H1 (cell line): ENCODE results near the gene RIN1. TPM values are rescaled to one million over a fixed set of nuclear protein-coding genes. Genes with fewer than 3 reads are reported as not detected.
A peak's percentile ranks its signal among the peaks of the same experiment; 100 is the strongest.

Source experiments
- CTCF ChIA-PET: fragments of 300-600 bp; sonication (Branson Sonifier 250); formaldehyde crosslinking; loops from one replicate; lab custom pipeline; 2021; ENCODE audit not compliant: partially characterized antibody; lab: Charles Lee
- POLR2A ChIA-PET: fragments of 300-600 bp; sonication (Branson Sonifier 250); formaldehyde crosslinking; loops from one replicate; lab custom pipeline; 2021; ENCODE audit warnings: inconsistent platforms; ENCODE audit not compliant: partially characterized antibody; lab: Charles Lee
- DNase-seq, 2 experiments: peaks; one replicate each; pipeline versions ENCODE4 v3.0.0 to v3.0.0-alpha.2; 2010 to 2022; ENCODE audit warnings: low spot score in 2 of 2, low read depth in 1 of 2, mixed read lengths in 1 of 2
- FAIRE-seq: peaks from 2 replicates; lab custom pipeline; 2011; peaks lifted over from hg19 to GRCh38; lab: Jason Lieb, UNC
- H2AFZ ChIP-seq: 2 replicates; pipeline ENCODE4 v1.8.1; 2012; ENCODE audit warnings: low read length, inconsistent platforms
- H2AK5ac ChIP-seq: 2 replicates; pipeline ENCODE4 v1.6.1; 2013; ENCODE audit warnings: low read depth, low read length
- H2BK120ac ChIP-seq: replicated peaks from 2 replicates; pipeline ENCODE3; 2013; ENCODE audit warnings: low read depth, low read length, inconsistent platforms
- H2BK12ac ChIP-seq: 2 replicates; pipeline ENCODE4 v1.6.1; 2013; ENCODE audit warnings: low read depth, low read length
- H2BK15ac ChIP-seq: 2 replicates; pipeline ENCODE4 v1.6.1; 2013; ENCODE audit warnings: low read length
- H2BK20ac ChIP-seq: 2 replicates; pipeline ENCODE4 v1.6.1; 2013; ENCODE audit warnings: low read length
- H2BK5ac ChIP-seq: 2 replicates; pipeline ENCODE4 v1.6.1; 2013; ENCODE audit warnings: low read depth, low read length
- H3K14ac ChIP-seq: 2 replicates; pipeline ENCODE4 v1.6.1; 2013; ENCODE audit warnings: inconsistent platforms; ENCODE audit not compliant: insufficient read length
- H3K18ac ChIP-seq: 2 replicates; pipeline ENCODE4 v1.6.1; 2013; ENCODE audit warnings: low read length; ENCODE audit errors: extremely low read depth
- H3K23ac ChIP-seq: 2 replicates; pipeline ENCODE4 v1.6.1; 2013; ENCODE audit warnings: inconsistent platforms; ENCODE audit not compliant: insufficient read length
- H3K23me2 ChIP-seq: 2 replicates; pipeline ENCODE4 v1.6.1; 2013; ENCODE audit warnings: low read depth, low read length
- H3K27ac ChIP-seq: 2 replicates; pipeline ENCODE4 v1.6.1; 2011; ENCODE audit warnings: low read depth, low read length, inconsistent platforms
- H3K27me3 ChIP-seq, 4 experiments: replicated peaks in 1 of 4; 1 replicate in 1 of 4; 2 replicates in 3 of 4; pipeline versions ENCODE4 v1.6.1 to v1.8.1; 2011 to 2013; ENCODE audit warnings: low read length in 3 of 4, mild to moderate bottlenecking in 3 of 4, inconsistent platforms in 2 of 4, mixed read lengths in 2 of 4, moderate library complexity in 1 of 4; ENCODE audit not compliant: control insufficient read depth in 3 of 4, insufficient read depth in 3 of 4; ENCODE audit errors: extremely low read depth in 1 of 4
- H3K36me3 ChIP-seq, 4 experiments: 2 replicates each; pipeline versions ENCODE4 v1.6.1 to v1.8.1; 2011 to 2013; ENCODE audit warnings: mild to moderate bottlenecking in 4 of 4, low read length in 3 of 4, moderate library complexity in 2 of 4, control low read depth in 1 of 4, inconsistent platforms in 1 of 4; ENCODE audit not compliant: insufficient read depth in 4 of 4, control insufficient read depth in 2 of 4
- H3K4ac ChIP-seq: replicated peaks from 2 replicates; pipeline ENCODE3; 2013; ENCODE audit warnings: low read length, low read depth, mixed read lengths, inconsistent platforms; ENCODE audit not compliant: insufficient read length
- H3K4me1 ChIP-seq, 4 experiments: replicated peaks in 1 of 4; 1 replicate in 1 of 4; 2 replicates in 3 of 4; pipeline versions ENCODE4 v1.6.1 to v1.8.1; 2011 to 2013; ENCODE audit warnings: low read length in 3 of 4, inconsistent platforms in 2 of 4, mixed read lengths in 1 of 4; ENCODE audit not compliant: insufficient read depth in 4 of 4, control insufficient read depth in 3 of 4
- H3K4me2 ChIP-seq, 2 experiments: 2 replicates each; pipeline versions ENCODE4 v1.6.1 to v1.8.1; 2011 to 2013; ENCODE audit warnings: low read depth in 2 of 2, low read length in 2 of 2, control low read depth in 1 of 2, inconsistent platforms in 1 of 2, mild to moderate bottlenecking in 1 of 2; ENCODE audit not compliant: insufficient read depth in 1 of 2
- H3K4me3 ChIP-seq, 4 experiments: fragments of 200-600, 300-600 bp in 1 of 4; sonication (generic), shearing (Covaris generic), sonication (Bioruptor Twin) in 1 of 4; 2 replicates each; pipeline versions ENCODE4 v1.5.1 to v1.8.1; 2011 to 2016; ENCODE audit warnings: low read length in 4 of 4, low read depth in 3 of 4, control low read depth in 2 of 4, inconsistent platforms in 2 of 4, mild to moderate bottlenecking in 2 of 4, mixed read lengths in 1 of 4, moderate library complexity in 1 of 4; ENCODE audit not compliant: insufficient read depth in 2 of 4; ENCODE audit errors: extremely low read depth in 1 of 4
- H3K56ac ChIP-seq: replicated peaks from 2 replicates; pipeline ENCODE3; 2013; ENCODE audit warnings: low read depth, mild to moderate bottlenecking, mixed read lengths, low read length, inconsistent platforms; ENCODE audit not compliant: insufficient read length
- H3K79me1 ChIP-seq: 2 replicates; pipeline ENCODE4 v1.6.1; 2013; ENCODE audit warnings: low read depth, low read length, control low read depth
- H3K79me2 ChIP-seq, 2 experiments: 2 replicates each; pipeline versions ENCODE4 v1.6.1 to v1.8.1; 2012 to 2013; ENCODE audit warnings: low read length in 2 of 2, mild to moderate bottlenecking in 2 of 2, inconsistent platforms in 1 of 2; ENCODE audit not compliant: insufficient read depth in 2 of 2, control insufficient read depth in 1 of 2
- H3K9ac ChIP-seq, 4 experiments: replicated peaks in 1 of 4; 1 replicate in 1 of 4; 2 replicates in 3 of 4; pipeline versions ENCODE4 v1.6.1 to v1.8.1; 2011 to 2013; ENCODE audit warnings: low read depth in 3 of 4, low read length in 3 of 4, control low read depth in 2 of 4, mild to moderate bottlenecking in 2 of 4, moderate library complexity in 2 of 4, inconsistent platforms in 1 of 4; ENCODE audit errors: extremely low read depth in 1 of 4
- H3K9me3 ChIP-seq, 2 experiments: 2 replicates each; pipeline versions ENCODE4 v1.6.1 to v1.8.1; 2012 to 2013; ENCODE audit warnings: mild to moderate bottlenecking in 2 of 2, moderate library complexity in 2 of 2, control low read depth in 1 of 2, inconsistent platforms in 1 of 2, low read depth in 1 of 2, low read length in 1 of 2, mixed read lengths in 1 of 2; ENCODE audit not compliant: insufficient read depth in 2 of 2
- H4K20me1 ChIP-seq, 2 experiments: replicated peaks in 1 of 2; 2 replicates each; pipeline versions ENCODE3 to v1.8.1; 2011 to 2013; ENCODE audit warnings: inconsistent platforms in 2 of 2, low read length in 2 of 2, mild to moderate bottlenecking in 1 of 2; ENCODE audit not compliant: insufficient read depth in 2 of 2, control insufficient read depth in 1 of 2
- H4K5ac ChIP-seq: 2 replicates; pipeline ENCODE4 v1.6.1; 2013; ENCODE audit warnings: low read length, low read depth, mixed read lengths, inconsistent platforms; ENCODE audit not compliant: insufficient read length
- H4K8ac ChIP-seq: 2 replicates; pipeline ENCODE4 v1.8.0; 2013; ENCODE audit warnings: mild to moderate bottlenecking, moderate library complexity, low read length, inconsistent platforms; ENCODE audit not compliant: insufficient read depth; ENCODE audit errors: extremely low read depth
- H4K91ac ChIP-seq: replicated peaks from 2 replicates; pipeline ENCODE3; 2013; ENCODE audit warnings: low read length, mixed read lengths, inconsistent platforms; ENCODE audit not compliant: insufficient read length
- CHD1 ChIP-seq: IDR thresholded peaks from 2 replicates; pipeline ENCODE4 v1.6.1; 2012; ENCODE audit warnings: low read depth, low read length, improper control_type of control experiment
- EZH2 ChIP-seq: fragments of 200-600 bp; sonication (generic); IDR thresholded peaks from 2 replicates; pipeline ENCODE4 v1.7.1; 2012; ENCODE audit warnings: low read depth, mild to moderate bottlenecking, moderate library complexity, low read length, inconsistent platforms; ENCODE audit not compliant: severe bottlenecking
- GTF2F1 ChIP-seq: IDR thresholded peaks from 2 replicates; pipeline ENCODE4 v1.6.1; 2012; ENCODE audit warnings: low read depth, low read length, improper control_type of control experiment, borderline replicate concordance
- HDAC6 ChIP-seq: IDR thresholded peaks from one replicate; pipeline ENCODE4 v1.7.1; 2012; ENCODE audit warnings: low read depth, mild to moderate bottlenecking, inconsistent platforms, low read length, moderate library complexity
- JUN ChIP-seq: IDR thresholded peaks from 2 replicates; pipeline ENCODE4 v1.6.1; 2011; ENCODE audit warnings: low read depth, mild to moderate bottlenecking, improper control_type of control experiment, low read length
- KDM4A ChIP-seq: IDR thresholded peaks from one replicate; pipeline ENCODE4 v1.7.1; 2012; ENCODE audit warnings: low read depth, mild to moderate bottlenecking, moderate library complexity, low read length, inconsistent platforms; ENCODE audit not compliant: severe bottlenecking
- RFX5 ChIP-seq: IDR thresholded peaks from 2 replicates; pipeline ENCODE4 v1.6.1; 2011; ENCODE audit warnings: low read depth, low read length, improper control_type of control experiment, borderline replicate concordance
- YY1 ChIP-seq: IDR thresholded peaks from 2 replicates; pipeline ENCODE4 v1.6.1; 2011; ENCODE audit warnings: low read depth, mild to moderate bottlenecking, low read length
- WGBS, 2 experiments: shearing (Covaris generic) in 1 of 2; methylation state at CpG; one replicate each; pipeline versions ENCODE4 v1.1.6 to v1.1.7; 2013 to 2015; ENCODE audit warnings: low lambda C conversion rate in 2 of 2, mixed read lengths in 2 of 2, inconsistent platforms in 1 of 2, low coverage in 1 of 2, missing lambda C conversion rate in 1 of 2; ENCODE audit not compliant: insufficient replicate concordance in 2 of 2, insufficient coverage in 1 of 2, insufficient read length in 1 of 2; ENCODE audit errors: extremely low coverage in 1 of 2, missing lambda C conversion rate in 1 of 2; 5-methylcytosine and 5-hydroxymethylcytosine counted together
- polyA plus RNA-seq, 7 experiments: library from polyadenylated mRNA; depleted of rRNA in 3 of 7; stranded (reverse) in 5 of 7; unstranded in 2 of 7; fragments of >200 nt in 5 of 7; fragments of 200-250 nt in 2 of 7; gene quantifications; 1 replicate in 5 of 7; 2 replicates in 1 of 7; 4 replicates in 1 of 7; pipeline versions ENCODE4 v1.2.1 to v1.2.3, GENCODE V29; 2011 to 2013; ENCODE audit warnings: missing spikeins in 2 of 7, mixed read lengths in 2 of 7
- total RNA-seq: library from RNA; stranded (reverse); fragmentation: NEBNext Ultra II Directional; extraction: Animal tissue kit (Norgen Biotek cat#: 25700); gene quantifications from 2 replicates; pipeline ENCODE4 v1.2.1, GENCODE V29; 2021
- TF ChIP-seq, protein P1 (sequence below): IDR thresholded peaks from 2 replicates; pipeline ENCODE4 v1.6.1; 2012; ENCODE audit warnings: inconsistent platforms

The RIN1 gene
- total and polyA plus RNA-seq, 2 of the 8 experiments (the other 6 are each of a cell fraction or from before 2014, with no cell fraction given), result 2.5 to 5.4 TPM

DNA sequence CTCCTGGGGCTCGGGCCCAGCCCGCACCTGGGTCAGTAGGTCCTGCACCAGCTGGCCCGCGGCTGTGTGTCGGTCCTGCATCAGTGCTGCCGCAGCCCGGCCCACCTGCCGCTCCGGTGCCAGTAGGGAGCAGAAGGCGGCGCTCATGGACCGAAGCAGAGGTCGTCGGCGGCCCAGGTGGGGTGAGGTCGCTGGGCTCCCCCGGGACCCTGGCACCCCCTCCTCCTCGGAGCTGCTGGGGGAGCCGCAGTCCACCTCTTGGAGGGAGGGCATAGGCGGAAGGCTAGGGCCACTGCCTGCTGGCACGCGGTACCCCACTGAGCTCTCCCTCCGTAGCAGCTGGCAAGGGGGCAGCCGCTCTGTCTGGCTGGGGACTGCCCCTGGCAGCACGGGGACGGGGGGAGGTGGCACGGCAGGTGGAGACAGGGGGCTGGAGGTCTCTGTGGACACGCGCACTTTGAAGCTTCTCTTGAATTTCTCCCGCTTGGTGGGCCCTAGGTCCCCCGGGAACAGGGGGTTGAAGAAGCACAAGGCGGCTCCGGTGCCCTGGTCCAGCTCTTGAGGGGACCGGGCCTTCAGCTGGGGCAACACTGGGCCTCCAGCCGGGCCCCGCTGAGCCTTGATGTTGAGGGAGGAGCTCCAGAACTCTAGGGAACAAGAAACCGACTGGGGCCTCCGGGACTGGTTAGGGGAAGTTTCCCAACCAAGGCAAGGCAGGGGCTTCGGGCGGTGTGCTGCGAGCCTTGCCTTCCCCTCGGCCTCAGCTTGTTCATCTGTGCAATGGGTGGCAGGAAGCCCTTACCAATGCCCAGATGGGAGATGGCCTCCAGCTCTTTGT is 1.4 kb downstream of the RIN1 start:
- Histone ChIP-seq H3K36me3 (no peaks in the 10 kb centered on the region; a peak in 1 of 8 replicates), H4K20me1 (no peaks in the 10 kb centered on the region), H4K5ac (no peak overlapping the region), H4K8ac (peak overlapping the region; percentile 71), H3K4me3 (peak overlapping the region in 2 of 4 experiments; percentile 52 to 62; a peak in 3 of 8 replicates), H3K4me1 (peaks cover 0 to 20% (median 14%) of the 10 kb centered on the region in 4 experiments; a peak in 6 of 7 replicates), H3K23me2 (no peaks in the 10 kb centered on the region; the same call in 1 of the 2 replicates), H2AK5ac (peak overlapping the region; percentile 93; the same call in 1 of the 2 replicates), H3K9ac (no peak overlapping the region), H3K18ac (no peak overlapping the region), H2AFZ (no peak overlapping the region), H2BK120ac (no peak overlapping the region), H2BK5ac (peak overlapping the region; percentile 85; the same call in 1 of the 2 replicates), H2BK20ac (no peak overlapping the region), H3K79me1 (no peaks in the 10 kb centered on the region), H2BK12ac (peak overlapping the region; percentile 75; the same call in 1 of the 2 replicates), H4K91ac (peak overlapping the region; percentile 20), H3K4ac (peak overlapping the region; percentile 44), H2BK15ac (peak overlapping the region; percentile 98; the same call in 1 of the 2 replicates), H3K14ac (no peak overlapping the region), H3K9me3 (no peaks in the 10 kb centered on the region), H3K4me2 (peak overlapping the region; percentile 68 to 81; a peak in 2 of 4 replicates), H3K56ac (no peak overlapping the region), H3K27me3 (no peaks in the 10 kb centered on the region; a peak in 2 of 7 replicates), H3K79me2 (no peaks in the 10 kb centered on the region), H3K23ac (no peak overlapping the region), H3K27ac (no peak overlapping the region)
- no peak for FAIRE-seq
- ChIA-PET CTCF (interaction anchor here (0.8 to 8.7 kb wide), 18 partner anchors 11 to 144 kb away, joined by 3 to 242 read pairs (median 8); partner anchors contain the start of genes BRMS1, CD248 and YIF1A), POLR2A (interaction anchor here (0.6 to 8.5 kb wide), 13 partner anchors 11 to 533 kb away, joined by 3 to 61 read pairs (median 7); partner anchors contain the start of genes B4GAT1, BRMS1 and CD248)
- 85% methylated on average over 41 of the region's 42 CpGs; no CpG with 5 or more reads in 1 of the 2 experiments for WGBS, 2 experiments
- TF ChIP-seq EZH2 (no peak), CHD1 (no peak), KDM4A (no peak), GTF2F1 (no peak), JUN (no peak), YY1 (no peak), RFX5 (no peak), HDAC6 (no peak)
- TF ChIP-seq, protein P1, sequence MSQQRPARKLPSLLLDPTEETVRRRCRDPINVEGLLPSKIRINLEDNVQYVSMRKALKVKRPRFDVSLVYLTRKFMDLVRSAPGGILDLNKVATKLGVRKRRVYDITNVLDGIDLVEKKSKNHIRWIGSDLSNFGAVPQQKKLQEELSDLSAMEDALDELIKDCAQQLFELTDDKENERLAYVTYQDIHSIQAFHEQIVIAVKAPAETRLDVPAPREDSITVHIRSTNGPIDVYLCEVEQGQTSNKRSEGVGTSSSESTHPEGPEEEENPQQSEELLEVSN, result no peak
- no peak for DNase-seq
